GM19467 (cell line): ENCODE measurements around the gene ZNF556.

Experiments used
- ATAC-seq: cut with Tn5 transposase; IDR thresholded peaks from one replicate; pipeline ENCODE4 v1.9.1; 2021; ENCODE audit warnings: mild to moderate bottlenecking, moderate library complexity; ENCODE audit not compliant: unreplicated experiment

The ZNF556 gene

DNA sequence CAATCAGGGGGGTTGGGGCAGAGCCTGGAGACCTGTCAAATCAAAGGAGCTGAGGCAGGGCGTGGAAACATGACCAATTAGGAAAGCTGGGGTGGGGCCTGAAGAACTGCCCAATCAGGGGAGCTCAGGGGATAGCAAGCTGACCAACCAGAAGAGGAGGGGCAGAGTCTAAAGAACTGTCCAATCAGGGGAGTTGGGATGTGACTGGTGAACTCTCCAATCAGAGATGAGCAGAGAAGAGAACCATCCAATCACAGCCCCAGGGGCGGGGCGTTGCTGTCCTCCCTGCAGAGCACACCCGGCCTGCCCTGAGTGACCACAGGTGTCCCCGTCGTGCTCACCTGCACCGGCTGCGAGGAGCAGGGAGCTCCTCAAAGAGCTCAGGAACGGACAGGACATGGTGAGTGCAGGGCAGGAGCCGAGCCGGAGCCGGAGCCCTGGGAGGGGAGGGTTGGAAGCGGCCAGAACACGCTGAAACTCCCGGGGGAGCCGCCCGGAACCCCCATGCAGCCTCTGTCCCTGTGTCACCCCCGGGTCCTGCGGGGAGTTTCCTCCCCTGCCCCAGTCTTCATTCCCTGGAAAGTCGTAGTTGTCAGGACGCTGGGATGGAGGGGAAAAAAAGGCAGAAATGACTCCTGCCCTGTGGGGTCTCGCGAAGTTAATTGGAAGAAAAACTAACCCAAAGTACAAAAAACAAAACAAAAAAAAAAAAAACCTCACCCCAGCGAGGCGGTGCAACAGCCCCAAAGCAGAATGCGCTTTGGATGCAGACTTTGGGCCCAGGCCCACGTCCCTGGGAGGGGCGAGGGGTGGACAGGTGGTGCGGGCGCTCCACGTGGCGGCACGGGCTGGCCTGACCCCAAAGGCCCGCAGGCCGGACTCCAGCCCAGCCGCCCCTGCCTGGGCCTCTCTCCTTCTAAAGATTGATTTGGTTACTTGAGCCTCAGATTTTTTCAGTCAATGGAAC lies at the start of gene ZNF556:
Gene ZNF556 (plus strand): TSS at position 311 of the 967 bp plus-strand sequence. CDS start 87 bp downstream, at position 398.
- no peak for ATAC-seq

GRCh38 chr19:2819540-2820111 lies 47.5 kb upstream of the ZNF556 start, which contains the start of gene ZNF554:
ZNF554 (plus strand) TSS chr19:2819868; CDS start chr19:2820072, 204 bp downstream.
- peak; percentile 86 for ATAC-seq

DNA sequence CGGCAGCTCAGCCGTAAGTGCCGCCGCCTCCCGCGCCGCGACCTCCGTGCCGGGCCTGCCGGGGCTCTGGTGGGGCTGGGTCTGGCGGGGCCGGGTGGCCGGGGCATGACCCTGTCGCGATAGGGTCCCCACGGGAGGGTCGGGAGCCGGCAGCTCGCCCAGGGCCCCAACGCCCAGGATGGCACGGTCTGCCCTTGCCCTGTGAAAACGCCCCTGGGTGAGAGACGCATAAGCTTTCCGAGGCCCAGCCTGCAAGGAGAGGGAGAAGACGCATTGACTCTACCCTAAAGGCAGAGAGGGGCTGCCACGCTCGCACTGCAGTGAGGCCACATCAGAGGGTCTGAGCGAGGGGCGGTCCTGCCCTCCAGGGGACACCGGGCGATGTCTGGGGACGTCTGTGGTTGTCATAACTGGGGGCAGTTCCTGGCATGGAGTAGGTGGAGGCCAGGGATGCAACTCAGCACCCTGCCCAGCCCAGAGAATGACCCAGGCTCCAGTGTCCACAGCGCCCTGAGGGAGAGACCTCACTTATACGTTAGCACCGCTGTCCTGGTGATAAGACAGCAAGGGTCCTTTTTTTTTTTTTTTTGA lies 46.9 kb upstream of the ZNF556 start:
- no peak for ATAC-seq

DNA sequence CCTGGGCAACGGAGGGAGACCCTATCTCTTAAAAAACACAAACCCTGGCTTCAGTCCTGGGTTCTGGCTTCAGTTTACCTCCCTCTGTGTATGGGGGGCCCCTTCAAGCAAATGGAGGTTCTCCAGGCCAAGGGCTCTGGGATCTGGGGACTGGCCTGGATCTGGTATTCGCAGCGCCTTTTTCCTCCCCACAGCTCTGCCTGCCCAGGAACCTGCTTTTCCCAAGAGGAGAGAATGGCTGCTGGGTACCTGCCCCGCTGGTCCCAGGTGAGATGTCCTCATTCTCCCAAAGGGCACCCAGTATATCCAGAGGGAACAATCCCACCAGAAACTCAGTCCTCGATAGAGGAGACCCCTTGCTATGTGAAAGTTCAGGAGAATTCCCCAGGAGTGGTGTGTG lies 44.3 kb upstream of the ZNF556 start:
- no peak for ATAC-seq

GRCh38 chr19:2823646-2824045 lies 43.5 kb upstream of the ZNF556 start:
- no peak for ATAC-seq

DNA sequence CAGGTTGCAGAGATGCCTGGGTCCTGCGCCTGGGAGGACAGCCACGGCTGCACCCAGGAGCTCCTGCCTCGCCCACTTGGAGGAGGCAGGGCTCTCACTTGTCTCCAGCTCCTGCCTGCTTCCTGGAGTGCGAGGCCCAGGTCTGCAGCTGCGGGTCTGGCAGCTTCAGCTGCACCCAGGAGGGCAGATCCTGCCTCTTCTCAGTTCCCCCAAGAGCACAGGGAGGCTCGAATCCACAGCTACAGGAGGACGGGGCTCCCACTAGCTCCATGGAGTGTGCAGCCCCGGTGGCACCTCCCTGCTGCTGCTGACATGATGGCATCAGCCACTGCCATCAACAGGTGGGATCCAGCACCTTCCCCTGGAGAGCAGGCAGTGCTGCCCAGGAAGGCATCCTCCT lies 43.0 kb upstream of the ZNF556 start:
- ATAC-seq: no peak

DNA sequence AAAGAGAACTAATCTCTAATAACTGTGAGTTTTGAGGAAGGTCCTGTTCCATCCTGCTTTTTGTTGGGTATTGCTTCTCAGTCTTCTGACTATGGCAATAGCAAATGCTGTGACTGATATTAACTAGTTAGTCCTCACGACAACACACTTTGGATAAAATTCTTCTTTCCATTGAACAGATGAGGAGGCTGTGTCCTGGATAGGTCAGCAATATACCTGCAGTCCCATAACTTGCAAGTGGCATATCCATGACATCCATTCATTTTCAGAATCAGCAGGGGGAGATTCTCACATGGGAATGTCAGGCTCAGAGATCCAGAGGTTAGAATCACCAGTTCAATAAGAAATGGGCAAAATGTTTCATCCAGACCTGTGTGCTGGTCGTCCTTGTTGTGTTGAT lies 40.1 kb upstream of the ZNF556 start:
- no peak for ATAC-seq

GRCh38 chr19:2827840-2828489 lies 39.2 kb upstream of the ZNF556 start:
- ATAC-seq: no peak

GRCh38 chr19:2834294-2834871 lies 32.8 kb upstream of the ZNF556 start:
- no peak for ATAC-seq

GRCh38 chr19:2837430-2837829 lies 29.7 kb upstream of the ZNF556 start:
- no peak for ATAC-seq

GRCh38 chr19:2840794-2841791 lies 26.0 kb upstream of the ZNF556 start, which contains the start of gene ZNF555:
ZNF555 (plus strand) TSS chr19:2841475; CDS start chr19:2841573, 98 bp downstream.
- ATAC-seq: peak; percentile 93

- no peak for ATAC-seq
Observed at GRCh38 chr19:2841855-2842574, 25.1 kb upstream of the ZNF556 start.

DNA sequence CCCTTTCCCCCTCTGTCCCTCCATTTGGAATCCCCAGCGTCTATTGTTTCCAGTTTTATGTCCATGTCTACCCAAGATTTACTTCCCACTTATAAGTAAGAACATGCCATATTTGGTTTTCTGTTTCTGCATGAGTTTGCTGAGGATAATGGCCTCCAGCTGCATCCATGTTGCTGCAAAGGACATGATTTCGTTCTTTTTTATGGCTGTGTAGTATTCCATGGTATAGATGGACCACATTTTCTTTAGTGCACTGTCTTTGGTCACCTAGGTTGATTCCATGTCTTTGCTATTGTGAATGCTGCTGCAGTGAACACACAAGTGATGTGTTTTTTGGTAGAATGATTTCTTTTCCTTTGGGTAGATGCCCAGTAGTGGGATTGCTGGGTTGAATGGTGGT lies 22.0 kb upstream of the ZNF556 start:
- ATAC-seq: no peak

- ATAC-seq: no peak
Observed at GRCh38 chr19:2846180-2846894, 20.8 kb upstream of the ZNF556 start.

GRCh38 chr19:2847507-2847906 lies 19.6 kb upstream of the ZNF556 start:
- ATAC-seq: no peak

- ATAC-seq: no peak
Observed at GRCh38 chr19:2848616-2849015, 18.5 kb upstream of the ZNF556 start.

DNA sequence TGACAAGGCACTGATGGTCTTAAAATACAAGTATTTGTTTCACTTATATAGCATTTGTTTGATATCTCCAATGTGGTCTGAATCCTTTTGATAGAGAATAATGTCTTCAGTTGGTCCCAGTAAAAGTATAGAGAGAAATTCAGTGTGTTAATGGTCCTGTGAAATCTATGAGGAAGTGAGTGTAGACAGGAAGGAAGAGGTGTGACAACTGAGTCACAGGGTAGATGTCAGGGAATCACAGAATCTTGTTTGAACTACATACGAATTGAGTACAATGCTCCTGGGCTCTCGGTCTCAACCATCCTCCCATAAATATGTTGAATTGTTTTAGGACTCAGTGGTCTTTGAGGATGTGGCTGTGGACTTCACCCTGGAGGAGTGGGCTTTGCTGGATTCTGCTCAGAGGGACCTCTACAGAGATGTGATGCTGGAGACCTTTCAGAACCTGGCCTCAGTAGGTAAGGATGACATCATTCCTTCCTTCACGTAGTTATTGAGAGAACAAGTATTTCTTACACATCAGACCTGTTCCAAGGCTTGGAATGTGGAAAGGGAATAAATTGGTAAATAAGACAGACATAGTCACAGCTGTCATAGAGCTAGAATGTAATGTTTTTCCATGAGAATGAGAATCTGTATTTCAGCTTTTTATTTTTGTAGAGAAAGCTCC lies 16.7 kb upstream of the ZNF556 start:
- ATAC-seq: no peak

DNA sequence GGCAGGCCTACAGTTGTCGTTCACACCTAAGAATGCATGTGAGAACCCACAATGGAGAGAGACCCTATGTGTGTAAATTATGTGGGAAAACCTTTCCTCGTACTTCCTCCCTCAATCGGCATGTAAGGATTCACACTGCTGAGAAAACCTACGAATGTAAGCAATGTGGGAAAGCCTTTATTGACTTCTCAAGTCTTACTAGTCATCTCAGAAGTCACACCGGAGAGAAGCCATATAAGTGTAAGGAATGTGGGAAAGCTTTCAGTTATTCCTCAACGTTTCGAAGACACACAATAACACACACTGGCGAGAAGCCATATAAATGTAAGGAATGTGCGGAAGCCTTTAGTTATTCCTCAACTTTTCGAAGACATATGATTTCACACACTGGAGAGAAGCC lies 14.5 kb upstream of the ZNF556 start:
- ATAC-seq: no peak
